Medulla oblongata (tissue), 1 donor: ENCODE data around the gene JAG2.
"Not testable (repeated sequence)": the region's sequence is repeated elsewhere in the genome, so short reads cannot be mapped to it uniquely, and the experiment has no call there.

Source experiments
- DNase-seq: peaks from one replicate; pipeline ENCODE4 v3.0.0-alpha.2; 2015; ENCODE audit errors: extremely low spot score

The JAG2 gene

GRCh38 chr14:105117710-105118385 lies 50.7 kb downstream of the JAG2 start:
- DNase-seq, result no peak

GRCh38 chr14:105117257-105117646 lies 51.3 kb downstream of the JAG2 start:
- DNase-seq, result no peak

- DNase-seq, result no peak
These were observed 51.9 kb downstream of the JAG2 start for GRCh38 chr14:105116451-105117256.

GRCh38 chr14:105109243-105109642 lies 59.3 kb downstream of the JAG2 start:
- not testable (repeated sequence) for DNase-seq

GRCh38 chr14:105108516-105108864 lies 60.1 kb downstream of the JAG2 start:
- no peak for DNase-seq

- DNase-seq, result no peak
These were observed 60.6 kb downstream of the JAG2 start for GRCh38 chr14:105107781-105108515.

GRCh38 chr14:105107351-105107750 lies 61.2 kb downstream of the JAG2 start:
- no peak for DNase-seq

GRCh38 chr14:105105158-105105557 lies 63.4 kb downstream of the JAG2 start:
- no peak for DNase-seq

- DNase-seq, result no peak
These were observed 65.7 kb downstream of the JAG2 start for GRCh38 chr14:105102893-105103292.

- DNase-seq, result no peak
These were observed 66.2 kb downstream of the JAG2 start for GRCh38 chr14:105102361-105102870.

- DNase-seq, result no peak
These were observed 67.7 kb downstream of the JAG2 start for GRCh38 chr14:105100910-105101309.

GRCh38 chr14:105099778-105100177 lies 68.8 kb downstream of the JAG2 start:
- DNase-seq, result no peak

GRCh38 chr14:105098316-105098715 lies 70.3 kb downstream of the JAG2 start:
- no peak for DNase-seq

- DNase-seq, result no peak
These were observed 70.8 kb downstream of the JAG2 start for GRCh38 chr14:105097794-105098127.

GRCh38 chr14:105096206-105096875 lies 72.2 kb downstream of the JAG2 start:
- no peak for DNase-seq

- DNase-seq, result no peak
These were observed 73.3 kb downstream of the JAG2 start for GRCh38 chr14:105095236-105095805.

GRCh38 chr14:105094193-105094907 lies 74.2 kb downstream of the JAG2 start:
- DNase-seq, result no peak

GRCh38 chr14:105093431-105094192 lies 75.0 kb downstream of the JAG2 start:
- DNase-seq, result no peak

GRCh38 chr14:105093038-105093430 lies 75.5 kb downstream of the JAG2 start:
- DNase-seq, result no peak
